ENCODE data around the gene PRC1.

PRC1 gene

DNA sequence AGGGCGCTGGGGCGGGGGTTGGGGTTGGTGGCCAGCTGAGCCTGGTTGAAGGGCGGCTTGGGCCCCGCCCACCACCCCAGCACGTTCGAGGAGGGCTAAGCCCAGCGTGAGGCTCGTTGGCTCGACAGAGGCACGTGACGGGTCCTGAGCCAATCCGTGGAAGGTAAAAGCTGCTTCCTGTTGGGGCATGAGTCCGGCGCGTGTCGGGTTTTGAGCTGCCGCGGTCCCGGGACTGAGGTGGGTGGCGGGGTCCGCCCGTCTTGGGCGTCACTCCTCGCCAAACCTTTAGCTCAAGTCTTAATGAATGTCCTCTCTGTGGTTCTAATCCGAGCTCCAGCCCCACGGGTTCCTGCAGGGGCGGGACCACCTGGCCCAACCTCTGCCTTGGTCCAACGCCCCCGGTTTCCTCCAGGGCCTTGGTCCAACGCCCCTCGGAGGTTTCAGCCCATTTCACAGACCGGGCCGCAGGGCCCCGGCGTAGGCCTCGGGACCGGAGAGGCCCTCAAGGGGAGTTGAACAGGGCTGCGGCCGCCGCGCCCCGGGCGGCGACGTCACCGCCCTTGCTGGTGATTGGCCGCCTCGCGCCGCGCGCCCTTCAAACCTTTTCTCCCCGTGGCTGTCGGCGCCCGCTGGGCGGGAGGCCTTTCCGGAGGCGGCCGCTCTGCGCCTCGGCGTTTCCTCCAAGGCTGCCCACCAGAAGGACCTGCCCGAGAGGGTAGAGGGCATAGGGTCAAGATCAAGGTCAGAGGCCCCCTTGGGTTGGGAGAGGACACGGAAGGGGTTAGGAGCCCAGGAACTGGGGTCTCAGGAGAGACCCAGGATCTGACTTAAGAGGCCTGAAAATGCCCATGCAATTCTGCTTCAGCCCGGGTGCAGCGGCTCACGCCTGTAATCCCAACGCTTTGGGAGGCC is 39.4 kb downstream of the PRC1 start, which contains the start of gene RCCD1:
RCCD1 (plus strand) TSS at position 173 of the 912 bp plus-strand sequence. CDS start 1,851 bp downstream, outside the sequence.
- peak; percentile 91 for DNase-seq

DNA sequence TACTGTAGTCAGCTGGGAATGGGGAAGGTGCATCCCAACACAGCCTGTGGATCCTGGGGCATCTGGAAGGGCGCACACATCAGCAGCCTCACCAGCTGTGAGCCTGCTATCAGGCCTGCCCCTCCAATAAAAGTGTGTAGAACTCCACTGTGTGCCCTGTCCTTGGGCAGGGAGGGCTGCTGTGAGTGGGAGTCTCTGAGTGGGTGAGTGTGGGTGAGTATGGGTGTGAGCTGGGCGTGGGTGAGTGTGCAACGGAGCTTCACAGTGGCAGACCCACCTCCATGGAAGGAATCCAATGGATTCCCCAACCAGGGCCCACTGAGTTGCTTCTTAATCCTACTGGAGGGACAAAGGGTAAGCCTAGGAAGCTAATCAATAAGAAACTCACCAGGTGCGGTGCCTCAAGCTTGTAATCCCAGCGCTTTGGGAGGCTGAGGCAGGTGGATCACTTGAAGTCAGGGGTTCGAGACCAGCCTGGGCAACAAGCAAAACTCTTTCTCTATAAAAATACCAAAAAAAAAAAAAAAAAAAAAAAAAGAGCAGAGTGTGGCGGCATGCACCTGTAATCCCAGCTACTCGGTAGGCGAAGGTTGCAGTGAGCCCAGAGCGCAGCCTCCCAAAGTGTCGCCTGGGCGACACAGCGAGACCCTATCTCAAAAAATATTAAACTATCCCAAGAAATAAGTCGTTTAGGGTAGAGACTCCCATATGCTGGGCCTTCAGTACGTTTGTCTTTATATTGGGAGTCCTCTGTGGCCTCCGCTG is 40.2 kb downstream of the PRC1 start:
- DNase-seq = no peak

DNA sequence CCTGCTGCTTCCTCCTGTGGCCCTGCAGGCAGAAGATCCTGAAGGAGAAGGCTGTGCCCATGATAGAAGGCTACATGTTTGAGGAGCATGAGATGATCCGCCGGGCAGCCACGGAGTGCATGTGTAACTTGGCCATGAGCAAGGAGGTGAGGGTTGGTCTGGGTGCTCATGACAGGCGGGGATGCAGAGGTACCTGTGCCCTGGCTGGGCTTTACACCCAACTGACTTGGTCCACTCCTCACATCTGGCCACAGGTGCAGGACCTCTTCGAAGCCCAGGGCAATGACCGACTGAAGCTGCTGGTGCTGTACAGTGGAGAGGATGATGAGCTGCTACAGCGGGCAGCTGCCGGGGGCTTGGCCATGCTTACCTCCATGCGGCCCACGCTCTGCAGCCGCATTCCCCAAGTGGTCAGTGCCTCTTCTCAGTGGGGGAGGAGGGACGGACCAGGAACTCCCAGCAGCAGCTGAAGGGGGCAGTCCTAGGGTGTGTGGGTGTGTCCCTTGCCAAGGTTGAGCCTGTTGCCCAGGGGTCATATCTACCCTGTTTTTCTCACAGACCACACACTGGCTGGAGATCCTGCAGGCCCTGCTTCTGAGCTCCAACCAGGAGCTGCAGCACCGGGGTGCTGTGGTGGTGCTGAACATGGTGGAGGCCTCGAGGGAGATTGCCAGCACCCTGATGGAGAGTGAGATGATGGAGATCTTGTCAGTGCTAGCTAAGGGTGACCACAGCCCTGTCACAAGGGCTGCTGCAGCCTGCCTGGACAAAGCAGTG is 41.2 kb downstream of the PRC1 start:
- DNase-seq = no peak

DNA sequence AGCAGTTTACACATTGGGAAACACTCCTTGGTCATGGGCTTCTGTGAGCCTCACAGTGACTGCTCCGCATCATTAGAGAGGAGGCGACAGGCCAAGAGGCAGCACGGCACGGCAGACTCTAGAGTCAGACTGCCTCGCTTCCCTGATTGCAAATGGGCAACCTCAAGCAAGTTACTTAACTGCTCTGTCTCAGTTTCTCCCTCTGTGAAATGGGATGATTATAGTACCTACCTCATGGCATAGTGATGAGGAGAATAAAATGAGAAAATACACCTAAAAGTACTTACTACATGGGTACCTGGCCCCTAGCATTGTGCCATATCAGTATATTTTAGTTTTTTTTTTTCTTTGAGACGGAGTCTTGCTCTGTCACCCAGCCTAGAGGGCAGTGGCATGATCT is 43.7 kb downstream of the PRC1 start:
- no peak for DNase-seq

DNA sequence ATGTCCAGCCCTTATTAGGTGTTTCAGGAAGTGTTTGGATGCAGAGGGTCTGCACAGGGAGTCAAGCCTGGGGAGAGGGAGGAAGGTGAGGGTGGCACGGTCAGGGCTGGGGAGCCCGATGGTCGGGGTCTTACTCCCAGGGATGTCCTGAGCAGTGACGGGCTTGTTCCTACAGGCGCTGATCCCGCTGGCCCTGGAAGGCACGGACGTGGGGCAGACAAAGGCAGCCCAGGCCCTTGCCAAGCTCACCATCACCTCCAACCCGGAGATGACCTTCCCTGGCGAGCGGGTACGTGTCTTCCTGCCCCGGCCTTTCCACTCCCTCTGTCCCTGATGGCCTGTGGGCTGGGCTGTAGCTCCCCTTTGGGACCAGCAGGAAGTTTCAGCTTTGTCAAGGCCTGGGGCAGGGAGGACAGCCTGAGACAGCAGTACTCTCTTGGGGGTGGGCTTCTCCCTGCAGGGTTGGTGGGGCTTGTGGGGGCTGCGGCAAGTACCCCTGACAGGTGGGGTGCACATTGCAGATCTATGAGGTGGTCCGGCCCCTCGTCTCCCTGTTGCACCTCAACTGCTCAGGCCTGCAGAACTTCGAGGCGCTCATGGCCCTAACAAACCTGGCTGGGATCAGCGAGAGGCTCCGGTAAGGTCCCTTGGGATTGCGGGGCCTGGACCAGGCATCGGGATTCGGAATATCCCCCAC is 44.2 kb downstream of the PRC1 start:
- no peak for DNase-seq

DNA sequence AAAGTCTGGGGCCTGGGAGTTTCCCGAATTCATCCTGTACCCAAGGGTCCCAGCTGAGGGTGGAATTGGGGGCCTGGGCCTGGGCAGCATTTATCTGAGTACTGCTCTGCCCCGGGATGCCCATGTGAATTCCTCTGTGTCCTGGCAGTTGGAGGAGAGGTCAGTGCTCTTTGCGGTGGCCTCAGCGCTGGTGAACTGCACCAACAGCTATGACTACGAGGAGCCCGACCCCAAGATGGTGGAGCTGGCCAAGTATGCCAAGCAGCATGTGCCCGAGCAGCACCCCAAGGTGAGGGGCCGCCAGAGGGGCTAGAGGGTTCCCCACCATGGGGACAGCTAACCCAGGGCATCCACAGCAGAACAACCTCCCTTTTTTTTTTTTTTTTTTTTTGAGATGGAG is 45.8 kb downstream of the PRC1 start:
- no peak for DNase-seq

DNA sequence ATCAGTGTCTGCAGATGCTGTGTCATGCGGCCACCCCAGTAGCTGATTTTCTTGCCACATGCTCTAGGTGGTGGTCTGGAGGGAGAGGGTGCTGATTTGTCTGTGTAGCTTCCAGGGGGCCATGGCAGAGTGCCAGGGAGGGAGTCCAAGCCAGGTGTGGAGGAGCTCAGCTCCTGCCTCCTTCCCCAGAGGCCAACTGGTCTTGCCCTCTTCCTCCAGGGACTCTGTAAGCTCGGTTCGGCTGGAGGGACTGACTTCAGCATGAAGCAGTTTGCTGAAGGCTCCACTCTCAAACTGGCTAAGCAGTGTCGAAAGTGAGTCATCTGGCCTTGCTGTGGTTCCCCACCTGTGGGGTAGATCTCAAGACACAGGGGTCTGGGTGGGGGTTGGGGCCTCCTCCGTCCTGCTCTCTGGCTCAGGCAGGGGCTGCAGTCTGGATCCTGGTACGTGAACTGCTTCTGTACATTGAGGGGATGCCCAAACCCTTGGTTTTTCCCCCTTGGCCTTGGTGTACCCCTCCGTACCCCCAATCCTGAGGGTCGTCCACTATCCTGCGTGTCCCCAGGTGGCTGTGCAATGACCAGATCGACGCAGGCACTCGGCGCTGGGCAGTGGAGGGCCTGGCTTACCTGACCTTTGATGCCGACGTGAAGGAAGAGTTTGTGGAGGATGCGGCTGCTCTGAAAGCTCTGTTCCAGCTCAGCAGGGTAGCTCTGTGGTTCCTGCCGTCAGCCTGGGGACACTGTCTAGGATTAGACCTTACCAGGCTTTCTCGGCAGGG is 46.6 kb downstream of the PRC1 start:
- no peak for DNase-seq

DNA sequence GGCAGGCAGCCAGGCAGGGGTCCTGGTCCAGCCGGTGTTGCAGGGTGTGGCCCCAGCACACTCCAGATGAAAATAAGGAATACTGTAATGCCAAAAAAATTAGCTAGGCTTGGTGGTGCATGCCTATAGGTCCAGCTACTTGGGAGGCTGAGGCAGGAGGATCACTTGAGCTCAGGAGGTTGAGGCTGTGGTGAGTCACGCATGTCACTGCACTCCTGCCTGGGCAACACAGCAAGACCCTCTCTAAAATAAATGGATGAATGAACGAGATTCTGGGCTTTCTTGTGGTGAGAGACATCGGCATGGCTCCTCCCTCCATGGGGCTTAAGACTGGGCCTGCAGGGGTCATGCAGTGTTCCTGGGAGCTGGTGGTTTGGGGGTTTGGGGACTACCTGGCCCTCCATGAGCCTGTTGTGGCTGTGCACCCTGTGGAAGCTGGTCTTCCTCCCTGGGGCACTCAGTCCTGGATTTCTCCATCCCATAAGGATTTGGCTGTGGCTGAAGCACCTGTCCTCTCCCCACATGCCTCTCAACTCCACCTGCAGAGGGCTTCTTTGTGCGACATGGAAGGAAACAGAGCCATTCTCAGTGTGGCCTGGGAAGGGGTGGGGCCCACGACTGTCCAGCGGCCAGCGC is 47.3 kb downstream of the PRC1 start:
- DNase-seq = no peak

DNA sequence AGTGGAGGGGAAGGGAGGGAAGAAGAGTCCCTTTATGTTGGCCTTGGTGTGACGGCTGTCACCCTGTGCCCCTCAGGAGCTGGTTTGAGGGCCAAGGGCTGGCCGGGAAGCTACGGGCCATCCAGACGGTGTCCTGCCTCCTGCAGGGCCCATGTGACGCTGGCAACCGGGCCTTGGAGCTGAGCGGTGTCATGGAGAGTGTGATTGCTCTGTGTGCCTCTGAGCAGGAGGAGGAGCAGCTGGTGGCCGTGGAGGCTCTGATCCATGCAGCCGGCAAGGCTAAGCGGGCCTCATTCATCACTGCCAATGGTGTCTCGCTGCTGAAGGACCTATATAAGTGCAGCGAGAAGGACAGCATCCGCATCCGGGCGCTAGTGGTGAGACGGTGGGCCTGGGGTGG is 47.8 kb downstream of the PRC1 start:
- DNase-seq = no peak

DNA sequence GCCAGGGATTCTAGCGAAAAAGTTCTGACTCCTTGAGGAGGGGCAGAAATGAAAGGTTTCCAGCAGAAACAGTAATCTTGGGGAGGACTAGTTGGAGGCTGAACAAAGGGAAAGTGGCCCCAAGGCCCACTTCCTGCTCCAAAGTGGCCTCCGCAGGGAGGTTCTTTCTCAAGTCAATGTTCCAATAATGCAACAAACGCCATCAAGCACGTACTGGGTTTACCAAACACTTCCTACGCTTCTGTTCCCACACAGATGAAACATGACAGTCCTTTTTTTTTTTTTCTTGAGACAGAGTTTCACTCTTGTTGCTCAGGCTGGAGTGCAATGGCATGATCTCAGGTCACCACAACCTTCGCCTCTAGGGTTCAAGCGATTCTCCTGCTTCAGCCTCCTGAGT is 49.2 kb downstream of the PRC1 start:
- no peak for DNase-seq

DNA sequence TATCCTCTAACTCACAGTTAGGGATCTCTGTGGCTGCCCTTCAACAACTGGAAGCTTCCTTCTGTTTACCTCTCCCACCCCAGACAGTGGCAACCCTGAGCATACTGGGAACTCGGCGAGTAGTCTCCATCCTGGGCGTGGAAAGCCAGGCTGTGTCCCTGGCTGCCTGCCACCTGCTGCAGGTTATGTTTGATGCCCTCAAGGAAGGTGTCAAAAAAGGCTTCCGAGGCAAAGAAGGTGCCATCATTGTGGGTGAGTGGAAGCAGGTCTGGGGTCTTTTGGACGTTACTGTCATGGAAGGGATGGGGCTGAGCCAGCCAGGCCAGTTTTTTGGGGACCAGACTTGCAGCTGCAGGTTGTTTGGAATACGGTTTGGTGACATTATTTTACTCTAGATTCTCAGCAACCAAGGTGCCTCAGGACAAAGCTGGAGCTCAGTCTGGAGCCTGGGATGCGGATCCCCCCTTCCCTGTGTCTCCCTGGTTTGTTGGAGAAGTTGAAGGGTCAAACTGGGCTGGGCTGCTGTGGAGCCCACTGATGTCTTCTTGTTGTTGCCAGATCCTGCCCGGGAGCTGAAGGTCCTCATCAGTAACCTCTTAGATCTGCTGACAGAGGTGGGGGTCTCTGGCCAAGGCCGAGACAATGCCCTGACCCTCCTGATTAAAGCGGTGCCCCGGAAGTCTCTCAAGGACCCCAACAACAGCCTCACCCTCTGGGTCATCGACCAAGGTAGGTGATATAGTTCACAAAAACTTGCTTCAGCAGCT is 51.8 kb downstream of the PRC1 start:
- DNase-seq = no peak

DNA sequence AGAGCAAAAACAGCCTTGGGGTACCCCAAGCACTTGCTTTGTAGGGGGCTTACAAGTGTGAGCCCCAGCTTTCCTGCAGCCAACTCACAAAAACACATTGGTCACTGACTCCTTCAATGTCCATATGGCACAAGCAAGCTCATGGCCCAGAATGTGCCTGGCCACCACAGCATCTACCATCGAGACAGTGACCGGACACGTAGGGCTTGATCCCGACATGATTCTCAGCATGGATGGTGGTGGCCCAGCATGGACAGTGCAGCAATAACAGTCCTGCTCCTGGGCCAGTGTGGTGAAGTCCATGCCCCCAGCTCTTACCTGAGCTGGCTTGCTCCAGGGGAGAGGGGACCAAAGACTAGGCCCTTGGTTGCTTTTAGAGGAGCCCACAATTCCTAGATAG is 53.3 kb downstream of the PRC1 start:
- no peak for DNase-seq

DNA sequence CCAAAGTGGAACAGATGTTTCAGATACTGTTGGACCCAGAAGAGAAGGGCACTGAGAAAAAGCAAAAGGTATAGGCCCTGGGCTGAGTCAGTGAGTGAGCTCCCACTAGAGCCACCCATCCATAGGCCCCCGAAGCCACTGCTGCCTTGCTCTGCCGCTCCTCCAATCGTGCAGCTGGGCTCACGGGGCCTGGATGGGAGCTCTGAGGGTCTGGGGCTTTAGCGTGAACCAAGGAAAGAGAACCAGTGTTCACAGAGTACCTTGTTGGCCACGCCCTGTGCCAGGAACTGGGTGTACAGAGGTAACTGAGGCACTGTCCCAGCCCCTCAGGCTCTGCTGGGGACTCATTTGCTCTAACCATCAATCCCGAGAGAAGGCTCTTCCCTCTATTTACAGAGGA is 54.6 kb downstream of the PRC1 start:
- no peak for DNase-seq

DNA sequence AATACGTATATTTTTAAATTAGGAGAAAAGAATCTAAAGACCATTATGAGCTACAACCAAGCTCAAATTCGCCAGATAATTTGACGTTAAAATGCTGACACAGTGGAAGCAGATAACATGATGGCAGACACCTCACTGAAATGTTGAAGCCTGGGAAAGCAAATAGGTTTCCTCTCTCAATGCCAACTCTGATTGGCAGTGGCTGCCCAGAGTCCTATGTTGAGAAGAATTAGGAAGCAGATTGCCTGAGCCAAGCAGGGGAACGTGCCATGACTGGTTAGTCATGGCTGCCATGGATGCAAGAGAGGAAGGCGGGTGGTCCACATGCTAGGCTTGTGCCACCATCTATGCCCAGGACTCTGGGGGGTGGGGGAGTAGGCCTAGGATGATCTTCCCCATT is 56.1 kb downstream of the PRC1 start:
- no peak for DNase-seq

DNA sequence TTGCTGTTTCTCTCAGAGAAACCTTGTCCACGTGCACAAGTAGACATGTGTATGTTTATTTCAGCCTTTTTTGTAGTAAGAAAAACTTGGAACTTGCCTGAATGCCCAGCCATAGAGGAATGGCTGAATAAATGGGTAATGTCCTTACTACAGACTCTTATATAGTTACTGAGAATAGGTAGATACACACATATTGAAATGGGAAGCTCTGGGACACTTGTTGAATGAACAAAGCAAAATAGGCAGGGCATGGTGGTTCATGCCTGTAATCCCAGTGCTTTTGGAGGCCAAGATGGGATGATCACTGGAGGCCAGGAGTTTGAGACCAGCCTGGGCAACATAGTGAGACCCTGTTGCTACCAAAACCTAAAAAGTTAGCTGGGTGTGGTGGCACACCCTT is 57.5 kb downstream of the PRC1 start:
- DNase-seq = no peak

DNA sequence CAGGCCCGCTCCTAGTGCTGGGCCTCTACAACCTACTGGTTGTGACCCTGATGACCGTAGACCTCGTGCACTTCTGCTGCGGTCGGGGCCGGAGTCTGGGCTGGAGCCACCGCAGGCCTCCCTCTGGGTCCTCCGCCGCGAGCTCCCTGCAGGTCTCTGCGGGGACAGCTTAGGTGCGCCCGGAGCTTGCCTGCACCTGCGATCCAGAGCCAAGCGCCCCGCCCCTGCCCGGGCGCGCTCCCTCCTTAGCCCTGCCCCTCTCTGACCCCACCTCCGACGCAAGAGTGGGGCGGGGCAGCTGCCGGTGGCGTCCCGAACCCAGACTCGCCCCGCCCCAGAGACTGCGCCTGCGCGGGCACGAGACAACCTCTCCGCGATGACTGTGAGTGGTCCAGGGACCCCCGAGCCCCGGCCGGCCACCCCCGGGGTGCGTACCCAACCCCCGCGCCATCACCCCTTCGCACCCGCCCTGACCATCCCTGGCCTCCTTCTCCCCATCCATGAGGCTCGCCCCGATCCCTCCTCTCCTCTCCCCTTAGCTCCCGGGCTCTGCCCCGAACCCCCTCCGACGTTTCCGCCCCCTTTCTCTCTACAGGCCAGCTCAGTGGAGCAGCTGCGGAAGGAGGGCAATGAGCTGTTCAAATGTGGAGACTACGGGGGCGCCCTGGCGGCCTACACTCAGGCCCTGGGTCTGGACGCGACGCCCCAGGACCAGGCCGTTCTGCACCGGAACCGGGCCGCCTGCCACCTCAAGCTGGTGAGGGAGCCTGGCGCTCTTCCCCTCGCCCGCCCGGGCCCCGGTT is 59.2 kb downstream of the PRC1 start, which contains the start of gene UNC45A:
UNC45A (plus strand) TSS at position 337 of the 803 bp plus-strand sequence; CDS start at position 377, 40 bp downstream.
- peak; percentile 93 for DNase-seq

DNA sequence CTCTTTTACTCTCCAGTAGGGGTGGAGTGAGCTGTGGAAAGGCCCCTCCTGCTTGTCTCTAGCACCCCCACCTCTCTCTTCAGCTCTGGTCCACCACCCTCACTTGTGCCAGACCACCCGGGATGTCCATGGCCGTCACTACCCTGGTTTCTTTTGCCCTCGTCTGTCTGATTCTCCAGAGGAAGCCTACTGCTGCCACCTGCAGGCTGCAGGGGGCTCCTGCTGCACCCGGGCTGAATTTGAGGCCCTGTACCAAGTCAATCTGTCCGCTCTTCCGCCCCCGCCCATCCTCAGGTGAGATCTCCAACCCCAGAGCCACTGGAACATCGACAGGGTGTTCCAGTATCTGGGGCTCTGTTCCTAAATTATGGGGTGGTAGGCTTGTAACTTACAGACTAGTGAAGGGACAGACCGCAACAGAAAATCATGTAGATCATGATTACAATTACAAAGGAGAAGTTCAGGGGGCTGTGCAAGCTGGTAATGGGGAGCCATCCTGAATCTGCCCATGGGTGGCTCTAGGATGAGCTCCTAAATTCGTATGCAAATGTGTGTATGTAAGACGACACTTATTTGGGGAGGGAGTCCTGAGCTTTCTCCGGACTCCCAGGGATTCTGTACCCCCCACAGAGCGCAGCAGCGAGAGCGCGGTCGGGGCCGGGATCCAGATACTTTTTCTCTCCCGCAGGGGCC is 59.9 kb downstream of the PRC1 start:
- peak; percentile 87 for DNase-seq

DNA sequence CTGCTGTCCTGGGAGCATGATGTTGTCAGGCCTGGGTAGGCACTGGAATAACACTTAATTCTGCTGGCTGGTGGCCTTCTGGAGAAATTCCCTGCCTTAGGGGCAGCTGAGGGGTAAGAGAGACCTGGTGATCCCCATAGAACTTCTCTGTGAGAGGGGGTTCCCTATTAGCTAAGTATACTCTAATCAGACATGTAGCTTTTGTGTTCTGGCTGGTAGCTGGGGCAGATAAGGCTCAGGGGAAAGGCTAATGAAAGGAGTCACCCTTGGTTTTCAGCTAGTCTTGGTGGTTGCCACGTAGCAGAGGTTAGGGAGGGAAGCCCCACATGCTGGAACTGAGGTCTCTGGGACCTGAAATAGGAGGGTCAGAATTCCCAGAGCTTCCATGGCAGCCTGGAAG is 61.0 kb downstream of the PRC1 start:
- DNase-seq = no peak

DNA sequence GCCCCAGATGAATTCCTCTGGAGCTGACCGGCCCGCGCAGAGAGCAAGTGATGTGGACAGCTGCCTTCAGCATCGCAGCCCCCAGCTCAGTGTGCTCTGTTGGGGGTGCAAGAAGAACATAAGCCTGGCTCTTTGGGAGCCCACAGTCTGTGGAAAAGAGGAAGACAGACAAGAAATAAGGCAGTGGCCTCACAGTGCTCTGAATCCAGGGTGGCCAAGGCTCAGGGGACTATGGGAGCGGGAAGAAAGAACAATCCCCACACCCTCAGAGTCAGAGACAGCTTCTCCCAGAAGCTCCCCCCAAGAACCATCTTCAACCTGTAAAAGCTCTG is 61.7 kb downstream of the PRC1 start:
- no peak for DNase-seq
